ENCODE data around the gene COQ8B.

- no peak for TF ChIP-seq POLR2AphosphoS5 (IDR thresholded peaks at IDR 0.05)
- TF ChIP-seq CTCF (IDR thresholded peaks at IDR 0.05), result no peak
- no peak for TF ChIP-seq POLR2A (IDR thresholded peaks at IDR 0.05)
Observed at GRCh38 chr19:40684280-40684679, 32.4 kb downstream of the COQ8B start.

Measured in sigmoid colon (tissue), 4 donors.